K562 (cell line): ENCODE results near the gene PSMA7. TPM values are rescaled to one million over a fixed set of nuclear protein-coding genes. Genes with fewer than 3 reads are reported as not detected.

ENCODE experiments used
- ATAC-seq: fragments of 200-7000 bp; cut with Tn5 transposase; 3 replicates; pipeline ENCODE4 v1.9.1; 2020; ENCODE audit warnings: moderate library complexity
- BruUV-seq: library from RNA; stranded (reverse); fragments of 400-500 nt; replicated peaks from 2 replicates; lab custom pipeline; 2021; lab: Mats Ljungman, UMichigan
- CTCF ChIA-PET: fragments of 300-600 bp; formaldehyde crosslinking; extraction: SDS; loops from one replicate; lab custom pipeline; 2021; ENCODE audit warnings: low intra/inter-chr PET ratio; lab: Yijun Ruan, JAX
- POLR2A ChIA-PET: fragments of 300-600, 350-650 bp; sonication (Branson Sonifier 250); formaldehyde crosslinking; extraction: SDS; loops from one replicate; lab custom pipeline; 2021; ENCODE audit warnings: antibody characterized with exemption, inconsistent platforms; lab: Yijun Ruan, JAX
- DNase-seq, 4 experiments: peaks; one replicate each; pipeline versions ENCODE4 v3.0.0 to v3.0.0-alpha.2; 2011 to 2018; ENCODE audit warnings: low spot score in 3 of 4, mixed read lengths in 3 of 4; ENCODE audit errors: extremely low read depth in 1 of 4
- FAIRE-seq: peaks from 2 replicates; lab custom pipeline; 2011; peaks lifted over from hg19 to GRCh38; lab: Jason Lieb, UNC
- H2AFZ ChIP-seq: 2 replicates; pipeline ENCODE4 v1.6.0; 2011; ENCODE audit warnings: low read depth, low read length, control low read depth, inconsistent platforms
- H3K27ac ChIP-seq: fragments of 200-600 bp; 3 replicates; pipeline ENCODE4 v1.8.0; 2011; ENCODE audit warnings: low read depth, mild to moderate bottlenecking, control low read depth, inconsistent platforms, low read length, moderate library complexity, mixed read lengths; ENCODE audit errors: extremely low read depth
- H3K27me3 ChIP-seq, 2 experiments: fragments of 300-600 bp in 1 of 2; 2 replicates in 1 of 2; 3 replicates in 1 of 2; pipeline versions ENCODE4 v1.6.0 to v1.8.0; 2011; ENCODE audit warnings: inconsistent platforms in 2 of 2, low read length in 2 of 2, mild to moderate bottlenecking in 1 of 2, mixed read lengths in 1 of 2, moderate library complexity in 1 of 2; ENCODE audit not compliant: control insufficient read depth in 2 of 2, insufficient read depth in 2 of 2
- H3K36me3 ChIP-seq: fragments of 300-600 bp; 3 replicates; pipeline ENCODE4 v1.8.0; 2011; ENCODE audit warnings: mild to moderate bottlenecking, low read length, inconsistent platforms; ENCODE audit not compliant: control insufficient read depth, insufficient read depth
- H3K4me1 ChIP-seq, 2 experiments: fragments of 200-600 bp in 1 of 2; replicated peaks in 1 of 2; 2 replicates in 1 of 2; 3 replicates in 1 of 2; pipeline versions ENCODE4 v1.5.1 to v1.8.0; 2011; ENCODE audit warnings: inconsistent platforms in 2 of 2, low read length in 2 of 2, mild to moderate bottlenecking in 1 of 2, mixed read lengths in 1 of 2, moderate library complexity in 1 of 2; ENCODE audit not compliant: control insufficient read depth in 2 of 2, insufficient read depth in 2 of 2
- H3K4me2 ChIP-seq: 2 replicates; pipeline ENCODE4 v1.6.1; 2011; ENCODE audit warnings: low read length, control low read depth, inconsistent platforms, mixed read lengths; ENCODE audit not compliant: insufficient read depth
- H3K4me3 ChIP-seq: fragments of 200-600 bp; sonication (generic), shearing (Covaris generic); 2 replicates; pipeline ENCODE4 v1.5.1; 2016; ENCODE audit warnings: control low read depth, inconsistent platforms
- H3K79me2 ChIP-seq: fragments of 200-600 bp; 3 replicates; pipeline ENCODE4 v1.8.0; 2011; ENCODE audit warnings: low read length, inconsistent platforms; ENCODE audit not compliant: control insufficient read depth, insufficient read depth
- H3K9ac ChIP-seq, 2 experiments: 2 replicates each; pipeline versions ENCODE4 v1.6.0 to v1.6.1; 2011; ENCODE audit warnings: low read depth in 2 of 2, low read length in 2 of 2, control low read depth in 1 of 2, inconsistent platforms in 1 of 2, mild to moderate bottlenecking in 1 of 2, mixed read lengths in 1 of 2; ENCODE audit not compliant: insufficient read depth in 1 of 2
- H3K9me1 ChIP-seq: one replicate; pipeline ENCODE4 v1.6.0; 2011; ENCODE audit warnings: inconsistent platforms, mild to moderate bottlenecking, low read length, moderate library complexity; ENCODE audit not compliant: control insufficient read depth, insufficient read depth
- H3K9me3 ChIP-seq: replicated peaks from 2 replicates; pipeline ENCODE4 v1.5.1; 2011; ENCODE audit warnings: low read depth, low read length, inconsistent platforms; ENCODE audit not compliant: control insufficient read depth, insufficient read depth
- H4K20me1 ChIP-seq: replicated peaks from 2 replicates; pipeline ENCODE4 v1.6.1; 2011; ENCODE audit warnings: low read length, inconsistent platforms, mixed read lengths; ENCODE audit not compliant: control insufficient read depth, insufficient read depth
- CREB3L1 ChIP-seq: fragments of 450-650 bp; IDR thresholded peaks from 2 replicates; pipeline ENCODE4 v1.6.1; 2014; ENCODE audit warnings: low read depth, mild to moderate bottlenecking, moderate library complexity, borderline replicate concordance
- DPF2 ChIP-seq: fragments of 450-650 bp; IDR thresholded peaks from 2 replicates; pipeline ENCODE4 v1.6.1; 2016
- NELFE ChIP-seq: IDR thresholded peaks from 2 replicates; pipeline ENCODE4 v1.6.1; 2011; ENCODE audit warnings: mild to moderate bottlenecking; ENCODE audit not compliant: insufficient read depth, insufficient read length
- NEUROD1 ChIP-seq: fragments of 150-350 bp; IDR thresholded peaks from 2 replicates; pipeline ENCODE4 v1.6.1; 2014; ENCODE audit warnings: borderline replicate concordance, low read length, low read depth; ENCODE audit not compliant: partially characterized antibody
- NRF1 ChIP-seq, 2 experiments: fragments of 450-650 bp; IDR thresholded peaks in 1 of 2; conservative IDR thresholded peaks in 1 of 2; 2 replicates each; pipeline ENCODE4 v1.6.1; 2014; ENCODE audit warnings: mild to moderate bottlenecking in 2 of 2
- RBFOX2 ChIP-seq: fragments of 200-400 bp; formaldehyde crosslinking; IDR thresholded peaks from 2 replicates; pipeline ENCODE4 v1.6.1; 2017; ENCODE audit warnings: low read depth, mild to moderate bottlenecking, low read length, moderate library complexity
- TOE1 ChIP-seq, 2 experiments: fragments of 450-650 bp in 1 of 2; sonication (generic) in 1 of 2; formaldehyde crosslinking in 1 of 2; IDR thresholded peaks; 2 replicates each; pipeline versions ENCODE4 v1.7.1 to v1.8.0; 2016 to 2022; ENCODE audit warnings: borderline replicate concordance in 2 of 2, mild to moderate bottlenecking in 2 of 2, antibody characterized with exemption in 1 of 2, inconsistent platforms in 1 of 2, low read depth in 1 of 2, missing genetic modification reagents in 1 of 2, moderate library complexity in 1 of 2
- WGBS: fragments of 100-300 bp; shearing (Covaris generic); methylation state at CpG from one replicate; pipeline ENCODE4 v1.1.6; 2016; ENCODE audit warnings: low coverage, mixed read lengths; ENCODE audit not compliant: insufficient coverage; ENCODE audit errors: missing lambda C conversion rate; 5-methylcytosine and 5-hydroxymethylcytosine counted together
- in situ Hi-C: fragments of 300-500 bp; cut with MboI; formaldehyde crosslinking; loops from 4 replicates; pipeline ENCODE4 v1.15.0; 2018; ENCODE audit warnings: inconsistent platforms, mixed read lengths
- intact Hi-C: fragments of 100-400 bp; cut with micrococcal nuclease; formaldehyde crosslinking; loops from 2 replicates; pipeline ENCODE4 v1.14.2; 2022
- polyA plus RNA-seq, 8 experiments: library from polyadenylated mRNA; depleted of rRNA in 4 of 8; stranded (reverse) in 5 of 8; unstranded in 3 of 8; fragments of >200 nt; fragmentation: Nextera tagmentation in 2 of 8; fragmentation: Illumina TruSeq in 1 of 8; extraction: Ambion mirVana in 2 of 8; extraction: Trizol in 1 of 8; gene quantifications; 2 replicates each; pipeline versions ENCODE4 v1.2.1 to v1.2.3, GENCODE V29; 2011 to 2014; ENCODE audit warnings: inconsistent platforms in 1 of 8, missing spikeins in 1 of 8
- total RNA-seq, 7 experiments: library from RNA; depleted of rRNA in 6 of 7; stranded (reverse); fragments of >200 nt in 6 of 7; fragmentation: Illumina TruSeq in 2 of 7; extraction: Trizol in 2 of 7; gene quantifications; 2 replicates each; pipeline versions ENCODE4 v1.2.1 to v1.2.3, GENCODE V29; 2011 to 2021; ENCODE audit warnings: low replicate concordance in 1 of 7
- TF ChIP-seq, protein P1 (sequence below): fragments of 450-650 bp; formaldehyde crosslinking; IDR thresholded peaks from 2 replicates; pipeline ENCODE4 v1.4.0; 2022; ENCODE audit warnings: missing genetic modification characterization

The PSMA7 gene
- total and polyA plus RNA-seq, 9 of the 15 experiments (the other 6 are each of a cell fraction or from before 2014, with no cell fraction given), result 257 to 510 (median 393) TPM

GRCh38 chr20:62172666-62173065, 29.5 kb upstream of the PSMA7 start:
- WGBS, result 94% methylated on average over 6 of the region's 18 CpGs
- in situ Hi-C loops (no loop called here), intact Hi-C loops (no loop called here)
- peaks cover 3% of the 10 kb centered on the region for H3K9me1 ChIP-seq
- H3K4me2 ChIP-seq, result no peak overlapping the region
- ChIA-PET POLR2A (no interaction called here), CTCF (no interaction called here)
- 0 out of 2 replicates have a peak, but pooled peaks cover 4% of the 10 kb centered on the region for H4K20me1 ChIP-seq
- no peaks in the 10 kb centered on the region for H3K79me2 ChIP-seq
- H3K9me3 ChIP-seq, result no peaks in the 10 kb centered on the region
- H3K4me1 ChIP-seq, result no peaks in the 10 kb centered on the region
- H3K27ac ChIP-seq, result no peak overlapping the region
- no TSS peak for BruUV-seq
- no peak for TF ChIP-seq CREB3L1
- TF ChIP-seq TOE1 (IDR thresholded peaks at IDR 0.05; ENCODE audit: borderline replicate concordance), result no peak
- TF ChIP-seq TOE1 (CRISPR knock-in tag; IDR thresholded peaks at IDR 0.05; ENCODE audit: borderline replicate concordance, low read depth), result no peak
- TF ChIP-seq RBFOX2, result no peak
- TF ChIP-seq NEUROD1, result no peak
- no peak for TF ChIP-seq DPF2
- TF ChIP-seq, protein P1, sequence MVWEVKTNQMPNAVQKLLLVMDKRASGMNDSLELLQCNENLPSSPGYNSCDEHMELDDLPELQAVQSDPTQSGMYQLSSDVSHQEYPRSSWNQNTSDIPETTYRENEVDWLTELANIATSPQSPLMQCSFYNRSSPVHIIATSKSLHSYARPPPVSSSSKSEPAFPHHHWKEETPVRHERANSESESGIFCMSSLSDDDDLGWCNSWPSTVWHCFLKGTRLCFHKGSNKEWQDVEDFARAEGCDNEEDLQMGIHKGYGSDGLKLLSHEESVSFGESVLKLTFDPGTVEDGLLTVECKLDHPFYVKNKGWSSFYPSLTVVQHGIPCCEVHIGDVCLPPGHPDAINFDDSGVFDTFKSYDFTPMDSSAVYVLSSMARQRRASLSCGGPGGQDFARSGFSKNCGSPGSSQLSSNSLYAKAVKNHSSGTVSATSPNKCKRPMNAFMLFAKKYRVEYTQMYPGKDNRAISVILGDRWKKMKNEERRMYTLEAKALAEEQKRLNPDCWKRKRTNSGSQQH (CRISPR knock-in tag), result no peak
- no peak for TF ChIP-seq NRF1 (conservative IDR thresholded peaks at IDR 0.05 in 1 of 2, IDR thresholded peaks at IDR 0.05 in 1 of 2)
- TF ChIP-seq NELFE, result no peak
- H3K9ac ChIP-seq, result no peak overlapping the region
- H2AFZ ChIP-seq, result no peak overlapping the region
- FAIRE-seq (no peak), ATAC-seq (no peak), DNase-seq (no peak)
- H3K36me3 ChIP-seq, result peaks cover 65% of the 10 kb centered on the region; the same call in 2 of the 3 replicates
- no peaks in the 10 kb centered on the region for H3K27me3 ChIP-seq
- no peak overlapping the region for H3K4me3 ChIP-seq
